ENCODE measurements around the gene PLCL1. TPM values are rescaled to one million over a fixed set of nuclear protein-coding genes. Genes with fewer than 3 reads are reported as not detected.

PLCL1 gene
- total and polyA plus RNA-seq, 2 donors from 2014 or later = 13.6 to 14.7 TPM

DNA sequence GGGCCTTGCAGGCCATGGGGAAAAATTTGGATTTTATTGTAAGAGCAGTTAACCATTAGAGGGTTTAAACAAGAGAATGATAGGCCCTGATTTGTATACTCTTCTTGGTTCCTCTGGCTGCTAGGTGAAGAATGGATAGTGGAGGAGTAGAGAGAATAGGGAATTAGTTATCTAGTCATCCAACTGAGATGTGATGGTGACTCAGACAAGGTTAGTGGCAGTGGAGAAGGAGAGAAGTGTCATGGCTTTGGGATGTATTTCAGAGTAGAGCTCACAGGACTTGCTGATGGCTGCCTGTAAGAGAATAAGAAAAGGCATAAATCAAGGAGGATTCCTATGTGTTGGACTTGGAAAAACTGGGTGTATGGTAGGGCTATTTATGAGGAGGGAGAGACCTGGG lies 169.4 kb downstream of the PLCL1 start:
- intact Hi-C loops (cut with DNase I) = no loop called here
- no peaks in the 10 kb centered on the region for H3K9me3 ChIP-seq (ENCODE audit: control insufficient read depth in 2 of 3, insufficient read depth in 1 of 3, low read length in 3 of 3)
- H3K4me1 ChIP-seq (ENCODE audit: control insufficient read depth in 2 of 3, insufficient read depth in 2 of 3, low read depth in 1 of 3, low read length in 3 of 3) = no peaks in the 10 kb centered on the region
- TF ChIP-seq, protein P1, sequence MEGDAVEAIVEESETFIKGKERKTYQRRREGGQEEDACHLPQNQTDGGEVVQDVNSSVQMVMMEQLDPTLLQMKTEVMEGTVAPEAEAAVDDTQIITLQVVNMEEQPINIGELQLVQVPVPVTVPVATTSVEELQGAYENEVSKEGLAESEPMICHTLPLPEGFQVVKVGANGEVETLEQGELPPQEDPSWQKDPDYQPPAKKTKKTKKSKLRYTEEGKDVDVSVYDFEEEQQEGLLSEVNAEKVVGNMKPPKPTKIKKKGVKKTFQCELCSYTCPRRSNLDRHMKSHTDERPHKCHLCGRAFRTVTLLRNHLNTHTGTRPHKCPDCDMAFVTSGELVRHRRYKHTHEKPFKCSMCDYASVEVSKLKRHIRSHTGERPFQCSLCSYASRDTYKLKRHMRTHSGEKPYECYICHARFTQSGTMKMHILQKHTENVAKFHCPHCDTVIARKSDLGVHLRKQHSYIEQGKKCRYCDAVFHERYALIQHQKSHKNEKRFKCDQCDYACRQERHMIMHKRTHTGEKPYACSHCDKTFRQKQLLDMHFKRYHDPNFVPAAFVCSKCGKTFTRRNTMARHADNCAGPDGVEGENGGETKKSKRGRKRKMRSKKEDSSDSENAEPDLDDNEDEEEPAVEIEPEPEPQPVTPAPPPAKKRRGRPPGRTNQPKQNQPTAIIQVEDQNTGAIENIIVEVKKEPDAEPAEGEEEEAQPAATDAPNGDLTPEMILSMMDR (IDR thresholded peaks at IDR 0.05; ENCODE audit: borderline replicate concordance, extremely low read depth, insufficient read depth) = no peak
- DNase-seq (no peak), FAIRE-seq (no peak)
- H3K27ac ChIP-seq (ENCODE audit: low read depth in 2 of 2, low read length in 2 of 2) = no peak overlapping the region
- no peak overlapping the region for H3K4me3 ChIP-seq (ENCODE audit: low read length in 3 of 3)
- H3K27me3 ChIP-seq (ENCODE audit: control insufficient read depth, insufficient read depth, low read length) = no peaks in the 10 kb centered on the region
- H3K36me3 ChIP-seq (ENCODE audit: control insufficient read depth in 2 of 3, insufficient read depth in 3 of 3, low read length in 3 of 3) = no peaks in the 10 kb centered on the region
- H3K9ac ChIP-seq (ENCODE audit: low read length in 3 of 3) = no peak overlapping the region

DNA sequence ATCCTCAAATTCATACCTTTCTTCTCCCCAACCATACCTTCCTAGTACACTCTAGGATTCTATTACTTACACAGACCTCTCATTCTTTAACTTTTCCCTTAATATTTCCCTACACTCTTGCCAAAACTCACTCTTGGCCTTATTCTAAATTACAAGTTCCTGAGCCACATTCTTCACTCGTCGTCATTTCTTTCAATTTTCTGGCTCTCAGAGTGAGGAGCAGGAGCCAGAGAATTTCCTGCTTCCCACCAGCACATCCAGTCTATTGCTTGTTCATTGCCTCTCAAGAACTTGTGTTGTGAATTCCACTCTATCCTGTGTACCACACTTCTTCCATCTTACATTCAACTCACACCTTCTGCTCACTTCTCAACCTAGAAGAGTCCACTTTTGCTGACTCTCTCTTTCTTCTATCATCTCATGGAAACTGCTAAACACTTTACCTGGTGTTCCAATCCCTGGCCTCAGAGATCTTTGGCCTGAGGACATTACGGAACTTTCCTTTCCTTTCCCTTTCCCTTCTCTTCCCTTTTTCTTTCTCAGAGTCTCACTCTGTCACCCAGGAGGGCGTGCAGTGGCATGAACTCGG lies 171.6 kb downstream of the PLCL1 start:
- TF ChIP-seq, protein P1 (IDR thresholded peaks at IDR 0.05; ENCODE audit: borderline replicate concordance, extremely low read depth, insufficient read depth) = no peak
- H3K4me3 ChIP-seq (ENCODE audit: low read length in 3 of 3) = no peak overlapping the region
- H3K9me3 ChIP-seq (ENCODE audit: control insufficient read depth in 2 of 3, insufficient read depth in 1 of 3, low read length in 3 of 3) = no peaks in the 10 kb centered on the region
- FAIRE-seq (no peak), DNase-seq (no peak)
- H3K36me3 ChIP-seq (ENCODE audit: control insufficient read depth in 2 of 3, insufficient read depth in 3 of 3, low read length in 3 of 3) = no peaks in the 10 kb centered on the region
- no peak overlapping the region for H3K27ac ChIP-seq (ENCODE audit: low read depth in 2 of 2, low read length in 2 of 2)
- peaks cover 0 to 4% (median 0%) of the 10 kb centered on the region in 3 donors for H3K4me1 ChIP-seq (ENCODE audit: control insufficient read depth in 2 of 3, insufficient read depth in 2 of 3, low read depth in 1 of 3, low read length in 3 of 3)
- intact Hi-C loops (cut with DNase I) = no loop called here
- no peak overlapping the region for H3K9ac ChIP-seq (ENCODE audit: low read length in 3 of 3)
- H3K27me3 ChIP-seq (ENCODE audit: control insufficient read depth, insufficient read depth, low read length) = no peaks in the 10 kb centered on the region

DNA sequence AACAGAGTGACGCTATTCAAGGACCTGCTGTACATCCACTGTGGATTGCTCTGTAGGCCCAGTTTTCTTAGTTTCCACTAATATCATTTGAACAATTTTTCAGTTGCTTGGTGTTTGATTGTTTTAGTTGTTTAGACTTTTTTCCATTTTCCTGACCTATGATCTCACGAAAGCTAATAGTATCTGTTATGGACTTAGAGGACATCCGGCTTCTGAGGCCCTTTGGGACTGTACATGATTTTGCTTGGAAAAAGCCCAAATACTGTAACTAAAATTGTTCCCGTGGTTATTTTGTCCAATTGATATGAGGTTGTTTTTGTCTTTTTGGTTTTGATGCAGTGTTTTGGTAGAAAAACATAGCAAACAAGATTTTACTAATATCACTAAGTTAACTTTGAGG lies 174.6 kb downstream of the PLCL1 start:
- Histone ChIP-seq H3K9me3 (ENCODE audit: control insufficient read depth in 2 of 3, insufficient read depth in 1 of 3, low read length in 3 of 3) (no peaks in the 10 kb centered on the region), H3K4me3 (ENCODE audit: low read length in 3 of 3) (no peak overlapping the region), H3K4me1 (ENCODE audit: control insufficient read depth in 2 of 3, insufficient read depth in 2 of 3, low read depth in 1 of 3, low read length in 3 of 3) (peaks cover 0 to 4% (median 0%) of the 10 kb centered on the region in 3 donors), H3K36me3 (ENCODE audit: control insufficient read depth in 2 of 3, insufficient read depth in 3 of 3, low read length in 3 of 3) (no peaks in the 10 kb centered on the region), H3K27ac (ENCODE audit: low read depth in 2 of 2, low read length in 2 of 2) (no peak overlapping the region), H3K27me3 (ENCODE audit: control insufficient read depth, insufficient read depth, low read length) (no peaks in the 10 kb centered on the region), H3K9ac (ENCODE audit: low read length in 3 of 3) (no peak overlapping the region)
- TF ChIP-seq, protein P1 (IDR thresholded peaks at IDR 0.05; ENCODE audit: borderline replicate concordance, extremely low read depth, insufficient read depth) = no peak
- intact Hi-C loops (cut with DNase I) = no loop called here
- FAIRE-seq (no peak), DNase-seq (no peak)

DNA sequence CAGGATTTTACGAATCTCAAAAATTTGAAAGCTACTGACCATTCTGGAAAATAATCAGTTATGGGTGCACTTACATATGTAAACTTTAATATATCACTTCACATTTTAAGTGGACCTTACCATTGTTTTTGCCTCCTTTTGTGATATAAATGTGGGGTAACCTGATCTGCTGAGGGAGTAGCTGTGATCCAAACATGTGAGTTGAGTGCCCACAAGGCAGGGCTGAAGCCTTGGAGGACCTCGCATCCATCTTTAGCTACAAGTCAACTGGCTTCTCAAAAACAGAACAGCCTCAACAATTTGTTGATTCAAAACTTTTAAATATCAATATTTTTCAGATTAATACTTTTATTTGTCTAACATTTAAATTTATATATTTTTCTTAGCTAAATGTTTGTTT lies 178.2 kb downstream of the PLCL1 start:
- FAIRE-seq = peak; percentile 69

More for the DNA sequence above, 178.2 kb downstream of the PLCL1 start:
- intact Hi-C loops (cut with DNase I) = no loop called here
- Histone ChIP-seq H3K4me1 (ENCODE audit: control insufficient read depth in 2 of 3, insufficient read depth in 2 of 3, low read depth in 1 of 3, low read length in 3 of 3) (peaks cover 0 to 12% (median 3%) of the 10 kb centered on the region in 3 donors), H3K9ac (ENCODE audit: low read length in 3 of 3) (no peak overlapping the region), H3K27me3 (ENCODE audit: control insufficient read depth, insufficient read depth, low read length) (no peaks in the 10 kb centered on the region), H3K27ac (ENCODE audit: low read depth in 2 of 2, low read length in 2 of 2) (no peak overlapping the region), H3K9me3 (ENCODE audit: control insufficient read depth in 2 of 3, insufficient read depth in 1 of 3, low read length in 3 of 3) (no peaks in the 10 kb centered on the region), H3K36me3 (ENCODE audit: control insufficient read depth in 2 of 3, insufficient read depth in 3 of 3, low read length in 3 of 3) (no peaks in the 10 kb centered on the region), H3K4me3 (ENCODE audit: low read length in 3 of 3) (no peak overlapping the region)
- TF ChIP-seq, protein P1 (IDR thresholded peaks at IDR 0.05; ENCODE audit: borderline replicate concordance, extremely low read depth, insufficient read depth) = no peak
- no peak for DNase-seq

Data from kidney (tissue), 14 donors.